GM10847 (cell line): Measurements from ENCODE around the gene ZNF512B.

ENCODE experiments used
- POLR2A ChIP-seq: IDR thresholded peaks from 2 replicates; pipeline ENCODE4 v1.6.1; 2011; ENCODE audit not compliant: insufficient read length; ENCODE audit errors: extremely low read depth

The ZNF512B gene

DNA sequence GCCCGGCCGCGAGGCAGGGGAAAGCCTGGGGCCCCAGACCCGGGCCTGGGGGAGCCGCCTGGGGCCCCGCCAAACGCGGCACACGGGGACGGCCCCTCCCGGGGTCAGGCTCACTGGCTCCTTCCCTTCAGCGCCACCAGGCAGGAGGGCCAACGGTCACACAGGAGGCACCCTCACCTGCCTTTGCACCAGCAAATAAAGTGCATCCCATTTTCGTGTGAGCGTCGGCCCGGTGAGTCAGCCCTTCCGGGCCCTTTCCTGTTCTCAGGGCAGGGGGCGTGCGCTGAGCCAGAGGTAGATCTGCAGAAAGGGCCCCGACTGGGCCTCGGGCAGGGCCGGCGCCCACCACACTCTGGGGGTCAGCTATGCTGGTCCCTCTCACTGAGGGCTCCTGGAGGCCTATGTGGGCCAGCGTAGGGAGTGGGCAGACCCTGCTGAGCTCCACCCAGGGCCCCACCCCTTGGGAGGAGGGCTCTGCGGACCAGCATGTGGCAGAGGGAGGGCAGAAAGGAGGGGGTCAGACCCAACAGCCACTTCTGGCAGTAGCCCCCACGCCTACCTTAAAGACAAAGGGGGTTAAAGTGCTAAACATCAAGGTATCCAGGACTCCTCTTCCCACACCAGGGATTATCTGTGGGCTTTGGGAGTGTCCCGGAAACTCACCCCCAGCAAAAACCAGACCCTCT lies 12.6 kb downstream of the ZNF512B start:
- no peak for TF ChIP-seq POLR2A

DNA sequence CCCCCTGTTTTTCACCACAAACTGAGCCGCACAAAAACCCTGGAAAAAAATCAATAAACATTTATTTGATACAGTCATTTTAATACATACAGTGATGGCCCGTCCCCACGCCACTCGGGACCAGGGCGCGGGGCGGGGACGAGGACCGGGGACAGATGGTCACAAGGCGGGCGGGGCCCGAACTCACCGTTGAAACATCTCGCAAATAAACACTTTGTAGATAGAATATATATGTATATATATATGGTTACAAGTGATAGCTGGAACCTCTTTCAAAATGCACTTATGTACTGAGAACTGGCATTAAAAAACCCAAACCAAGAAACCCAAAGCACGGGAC lies 13.1 kb downstream of the ZNF512B start:
- no peak for TF ChIP-seq POLR2A

DNA sequence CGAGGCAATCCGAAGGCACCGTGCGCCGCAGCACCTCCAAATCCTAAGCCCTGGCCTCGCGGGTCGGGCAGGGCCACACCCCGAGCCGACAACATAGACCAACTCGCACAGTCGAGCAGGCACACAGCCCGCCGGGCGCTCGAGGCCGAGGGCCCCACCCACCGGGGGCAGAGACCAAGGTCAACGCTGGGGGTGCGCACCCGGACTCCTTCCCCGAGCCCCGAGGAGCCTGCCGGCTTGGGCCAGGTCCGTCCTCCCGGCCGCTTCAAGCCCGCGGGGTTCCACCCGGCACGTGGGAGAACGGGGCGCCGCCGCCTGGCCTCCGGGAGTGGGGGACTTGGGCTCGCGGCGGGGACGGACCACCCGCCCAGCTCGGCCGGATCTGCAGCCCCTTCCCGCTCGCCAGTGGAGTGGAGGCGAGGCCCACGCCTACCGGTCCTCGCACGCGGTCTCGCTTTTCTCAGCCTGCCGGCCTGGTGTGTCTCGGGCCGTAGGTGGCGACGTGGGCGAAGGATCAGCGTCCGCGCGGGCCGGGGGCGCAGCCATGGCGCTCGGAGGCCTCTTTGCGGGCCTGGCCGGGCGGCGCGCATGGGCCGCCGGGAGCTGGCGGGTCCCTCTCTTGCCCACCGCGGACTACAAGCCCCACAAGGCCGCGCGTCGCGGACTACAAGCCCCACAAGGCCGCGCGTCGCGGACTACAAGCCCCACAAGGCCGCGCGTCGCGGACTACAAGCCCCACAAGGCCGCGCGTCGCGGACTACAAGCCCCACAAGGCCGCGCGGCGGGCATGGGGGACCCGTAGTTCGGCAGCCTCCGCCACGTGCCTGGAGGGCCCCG lies 13.7 kb downstream of the ZNF512B start, which contains the start of gene UCKL1:
Gene UCKL1, minus strand, starts transcription at position 590 of the 837 bp plus-strand sequence. Its CDS starts 44 bp downstream, at position 546.
- TF ChIP-seq POLR2A = peak; percentile 84

DNA sequence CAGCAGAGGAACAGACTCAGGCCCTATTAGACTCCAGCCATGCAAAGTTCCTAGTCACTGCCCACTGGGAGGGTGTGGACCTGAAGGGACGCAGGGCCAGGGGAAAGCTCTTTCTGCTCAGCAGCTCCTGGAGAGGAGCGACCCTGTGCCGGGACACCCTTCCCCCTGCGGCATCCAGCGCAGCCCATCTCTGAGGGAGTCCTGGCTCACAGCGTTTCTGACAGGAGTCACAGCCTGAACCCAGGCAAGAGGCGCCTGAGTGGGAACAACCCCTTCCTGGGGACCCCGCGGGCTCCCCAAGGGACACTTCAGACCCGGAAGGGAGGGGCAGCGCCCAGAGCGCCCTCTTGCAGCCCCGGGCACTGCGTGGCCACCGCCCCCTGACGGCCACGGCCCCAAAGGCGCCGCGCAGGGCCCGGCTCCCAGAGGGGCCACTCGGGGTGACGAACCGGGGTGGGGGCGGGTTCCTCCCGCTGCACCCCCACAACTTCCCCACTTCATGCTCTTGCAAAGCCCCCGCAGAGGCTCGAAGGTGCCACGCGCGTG lies 14.4 kb downstream of the ZNF512B start:
- TF ChIP-seq POLR2A = no peak

DNA sequence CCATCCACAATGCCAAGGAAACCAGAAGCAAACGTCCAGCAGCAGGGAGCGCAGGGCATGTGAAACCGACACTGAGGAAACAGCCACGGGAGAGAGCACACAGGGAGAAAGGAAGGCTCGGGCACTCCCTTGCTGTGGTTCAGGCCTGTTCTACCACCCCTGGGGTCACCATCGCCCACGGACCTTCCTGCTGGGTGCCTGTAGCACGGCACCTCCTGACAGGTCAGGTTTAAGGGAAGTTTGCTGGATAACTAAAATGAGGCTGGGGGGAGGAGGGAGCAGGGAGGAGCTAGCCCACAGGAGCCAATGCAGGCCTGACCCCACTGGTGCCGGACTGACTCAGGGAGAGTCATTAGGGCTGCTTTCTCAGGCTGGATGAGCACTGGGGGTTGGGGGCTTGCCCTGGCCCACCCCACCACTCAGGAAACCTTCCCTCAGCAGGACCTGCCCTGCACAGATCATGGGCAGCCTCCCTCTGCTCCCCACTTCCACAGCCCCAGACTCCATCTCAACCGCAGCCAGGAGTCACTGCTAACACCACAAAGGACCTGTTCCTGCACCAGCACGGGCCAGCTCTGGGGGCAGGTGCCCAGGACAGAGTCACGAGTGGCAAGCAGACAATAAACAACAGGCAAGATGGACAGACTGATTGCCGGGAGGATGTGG lies 15.8 kb downstream of the ZNF512B start:
- TF ChIP-seq POLR2A = no peak

DNA sequence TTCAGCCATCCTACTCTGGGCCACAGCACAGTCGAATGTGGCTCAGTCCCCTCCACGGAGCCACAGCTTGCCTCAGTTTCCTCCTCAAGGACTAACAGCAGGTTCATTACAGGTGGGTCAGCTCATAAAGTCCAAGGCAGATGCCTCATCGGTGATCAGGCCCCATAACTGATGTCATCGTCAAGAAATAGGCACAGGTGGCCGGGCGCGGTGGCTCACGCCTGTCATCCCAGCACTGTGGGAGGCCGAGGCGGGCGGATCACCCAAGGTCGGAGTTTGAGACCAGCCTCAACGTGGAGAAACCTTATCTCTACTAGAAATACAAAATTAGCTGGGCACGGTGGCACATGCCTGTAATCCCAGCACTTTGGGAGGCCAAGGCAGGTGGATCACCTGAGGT lies 17.0 kb downstream of the ZNF512B start:
- no peak for TF ChIP-seq POLR2A

DNA sequence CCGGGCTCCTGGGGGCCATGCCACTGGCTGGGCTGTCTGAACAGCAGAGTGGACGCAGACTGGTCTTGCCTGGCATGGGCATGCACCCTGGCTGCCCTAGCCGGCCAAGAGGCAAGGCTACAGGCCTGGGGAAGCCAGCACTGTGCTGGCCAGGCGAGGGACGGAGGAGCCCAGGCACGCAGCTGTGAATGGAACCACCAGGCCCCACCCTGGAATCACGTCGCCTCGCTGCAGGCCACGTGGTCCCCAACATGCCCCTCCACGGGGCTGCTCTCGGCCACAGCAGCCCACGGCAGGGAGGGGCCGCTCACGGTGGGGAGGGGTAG lies 17.6 kb downstream of the ZNF512B start:
- TF ChIP-seq POLR2A = no peak

DNA sequence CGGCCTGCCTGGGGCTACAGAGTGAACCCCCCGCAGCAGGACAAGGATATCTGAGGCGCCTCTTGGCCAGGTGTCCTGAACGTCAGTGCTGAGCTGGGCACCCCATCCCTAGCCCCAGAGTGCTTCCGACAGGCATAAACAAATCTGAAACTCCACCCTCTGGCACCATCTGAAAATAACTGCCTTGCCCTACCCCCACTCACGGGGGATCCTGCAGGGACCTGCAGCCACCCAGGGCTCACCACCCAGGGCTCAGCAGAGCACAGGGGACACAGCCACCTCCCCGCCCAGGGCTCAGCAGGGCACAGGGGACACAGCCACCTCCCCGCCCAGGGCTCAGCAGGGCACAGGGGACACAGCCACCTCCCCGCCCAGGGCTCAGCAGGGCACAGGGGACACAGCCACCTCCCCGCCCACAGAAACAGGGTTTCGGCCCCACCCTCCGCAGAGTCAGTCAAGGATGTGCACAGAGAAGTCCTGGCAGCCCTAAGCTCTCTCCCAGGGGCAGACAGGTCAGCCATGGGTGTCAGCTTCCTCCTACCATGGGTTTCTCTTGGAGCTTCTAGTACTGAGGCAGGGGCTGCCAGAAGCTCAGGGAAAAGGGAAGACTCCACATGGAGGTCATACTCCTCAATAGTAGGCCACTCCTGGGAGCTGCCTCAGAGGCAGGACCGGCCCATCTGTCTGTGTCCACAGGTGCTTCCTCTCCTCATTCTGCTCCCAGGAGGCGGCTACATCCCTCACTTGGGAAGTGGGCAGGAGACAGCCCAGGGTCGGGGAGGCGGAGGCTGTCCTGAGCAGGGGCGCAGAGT lies 18.1 kb downstream of the ZNF512B start:
- TF ChIP-seq POLR2A = no peak

DNA sequence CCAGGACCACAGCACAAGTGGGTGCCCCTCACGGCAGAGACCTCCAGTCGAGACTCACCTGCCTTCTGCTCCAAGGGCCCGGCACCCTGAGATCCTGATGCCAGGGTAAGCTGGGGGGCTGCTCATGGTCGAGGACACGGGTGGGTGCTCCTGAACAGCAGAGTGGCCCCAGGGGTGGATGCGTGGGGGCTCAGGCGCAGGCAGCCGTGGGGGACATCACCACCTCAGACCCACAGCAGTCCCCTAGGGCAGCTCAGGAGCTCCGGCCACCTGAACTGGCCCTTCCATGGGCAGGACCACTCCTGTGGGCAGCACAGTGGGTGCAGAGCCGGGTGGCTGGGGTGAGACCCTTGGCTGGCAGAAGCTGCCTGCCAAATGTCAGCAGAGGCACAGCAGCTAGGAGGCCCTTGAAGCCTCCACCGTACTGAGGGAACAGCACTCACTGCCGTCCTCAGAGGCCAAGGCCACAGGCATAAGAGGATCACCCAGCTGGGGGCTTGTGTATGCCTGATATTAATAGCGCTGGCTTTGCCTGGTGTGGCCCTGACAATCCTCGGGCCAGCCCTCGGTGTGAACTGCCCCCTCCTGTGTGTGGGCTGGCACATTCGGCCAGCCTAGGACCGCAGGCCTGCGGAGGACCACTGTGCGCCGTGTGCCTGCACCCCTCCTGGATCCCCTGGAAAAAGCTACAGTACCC lies 18.9 kb downstream of the ZNF512B start:
- no peak for TF ChIP-seq POLR2A

DNA sequence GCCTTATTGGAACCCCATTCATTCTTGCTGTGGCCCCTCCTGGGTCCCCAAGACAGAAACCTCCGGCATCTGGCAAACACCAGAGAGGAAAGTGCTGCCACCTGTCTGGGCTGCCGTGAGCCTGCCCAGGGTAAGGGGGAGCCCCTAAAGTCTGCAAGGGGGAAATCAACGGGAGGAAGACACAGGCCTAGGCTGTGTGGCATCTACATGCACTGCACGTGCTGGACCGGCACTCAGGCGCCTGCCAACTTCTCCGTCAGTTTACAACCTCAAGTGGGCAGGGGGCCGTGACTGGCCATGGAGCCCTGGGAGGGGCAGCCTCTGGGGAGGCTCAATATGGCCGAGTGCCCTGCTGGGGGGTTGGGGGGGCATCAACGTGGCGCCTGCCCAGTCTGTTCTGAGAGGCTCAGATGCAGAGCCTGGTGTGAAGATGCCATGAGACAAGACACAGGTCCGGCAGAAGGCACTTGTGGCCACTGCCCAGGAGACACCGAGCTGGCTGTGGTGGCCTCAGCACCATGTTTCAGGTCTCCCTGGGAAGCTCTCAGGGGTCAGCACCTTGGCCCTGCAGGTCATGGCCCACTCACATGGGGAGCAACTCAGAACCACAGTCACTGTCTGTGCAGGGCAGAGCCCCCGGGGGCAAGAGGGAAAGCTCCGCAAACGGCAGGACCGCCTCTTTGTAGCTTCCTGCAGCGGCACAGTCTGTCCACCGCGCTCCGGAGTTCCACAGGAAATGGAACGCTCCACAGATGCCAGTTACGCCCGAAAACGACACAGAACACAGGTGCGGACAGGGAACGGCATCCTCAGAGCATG lies 21.9 kb downstream of the ZNF512B start:
- TF ChIP-seq POLR2A = no peak

DNA sequence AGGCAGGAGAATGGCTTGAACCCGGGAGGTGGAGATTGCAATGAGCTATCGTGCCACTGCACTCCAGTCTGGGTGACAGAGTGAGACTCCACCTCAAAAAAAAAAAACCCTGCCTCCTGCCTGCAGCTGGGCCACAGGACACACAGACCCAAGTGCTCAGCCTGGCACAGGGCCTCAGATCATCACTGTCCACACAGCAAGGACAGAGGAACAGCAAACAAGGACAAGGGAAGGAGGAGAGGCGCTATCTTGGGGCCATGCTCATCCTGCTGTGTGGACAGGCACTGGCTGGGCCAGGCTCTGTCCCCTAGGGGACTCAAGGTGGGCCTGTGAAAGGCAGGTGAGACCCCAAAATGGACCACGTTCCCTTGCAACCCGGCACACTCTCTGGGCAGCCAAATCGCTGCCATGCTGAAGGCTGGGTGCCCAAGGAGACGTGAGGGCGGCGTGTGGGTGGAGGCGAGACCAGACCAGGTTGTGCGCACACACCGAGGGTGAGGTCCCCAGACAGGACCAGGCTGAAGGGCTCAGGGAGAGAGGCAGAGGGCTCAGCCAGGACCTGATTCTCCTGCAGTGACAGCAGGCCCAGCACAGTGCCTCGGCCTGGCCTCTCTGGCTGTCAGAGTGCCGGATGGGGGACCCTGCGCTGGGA lies 22.6 kb downstream of the ZNF512B start:
- TF ChIP-seq POLR2A = no peak

DNA sequence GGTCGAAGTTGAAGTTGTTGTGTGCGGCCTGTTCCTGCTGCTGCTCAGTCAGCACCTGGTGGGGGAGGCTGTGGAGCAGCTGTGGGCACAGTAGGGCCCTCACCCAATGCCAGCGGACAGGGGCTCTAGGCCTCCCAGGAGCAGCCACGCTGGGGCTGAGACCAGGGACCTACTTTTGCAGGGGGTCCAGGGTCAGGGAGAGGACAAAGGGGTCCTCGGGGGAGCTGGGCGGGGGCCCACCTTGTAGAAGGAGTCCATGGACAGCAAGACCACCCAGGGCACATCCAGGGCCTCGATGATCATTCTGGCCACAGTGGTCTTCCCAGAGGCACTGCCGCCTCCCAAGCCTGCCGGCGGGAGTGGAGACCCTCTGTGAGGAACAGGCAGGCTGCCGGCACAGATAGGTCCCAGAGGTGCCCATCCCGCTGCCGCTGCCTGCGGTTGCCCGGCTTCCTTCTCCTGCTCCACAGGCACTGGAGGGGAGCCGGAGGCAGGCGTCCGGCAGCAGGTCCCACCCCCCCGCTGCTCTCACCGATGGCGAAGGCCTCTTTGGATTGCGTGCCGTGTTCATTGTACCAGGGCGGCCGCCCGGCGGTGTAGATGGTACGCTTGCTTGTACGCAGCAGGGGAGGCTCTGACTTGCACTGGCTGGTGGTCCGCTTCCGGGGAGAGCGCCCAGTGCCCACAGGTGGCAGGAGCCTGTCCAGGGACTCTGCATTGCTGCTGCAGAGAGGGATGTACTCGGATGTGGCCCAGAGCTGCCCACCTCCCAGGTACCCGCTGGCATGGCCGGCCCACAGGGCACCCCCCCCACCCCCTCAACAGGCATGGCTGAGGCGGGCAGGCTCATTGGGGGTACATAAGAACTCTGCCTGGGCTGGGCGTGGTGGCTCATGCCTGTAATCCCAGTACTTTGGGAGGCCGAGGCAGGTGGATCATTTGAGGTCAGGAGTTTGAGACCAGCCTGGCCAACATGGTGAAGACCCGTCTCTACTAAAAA lies 23.5 kb downstream of the ZNF512B start:
- no peak for TF ChIP-seq POLR2A
